ENCODE results near the gene POC1A.

The POC1A gene

DNA sequence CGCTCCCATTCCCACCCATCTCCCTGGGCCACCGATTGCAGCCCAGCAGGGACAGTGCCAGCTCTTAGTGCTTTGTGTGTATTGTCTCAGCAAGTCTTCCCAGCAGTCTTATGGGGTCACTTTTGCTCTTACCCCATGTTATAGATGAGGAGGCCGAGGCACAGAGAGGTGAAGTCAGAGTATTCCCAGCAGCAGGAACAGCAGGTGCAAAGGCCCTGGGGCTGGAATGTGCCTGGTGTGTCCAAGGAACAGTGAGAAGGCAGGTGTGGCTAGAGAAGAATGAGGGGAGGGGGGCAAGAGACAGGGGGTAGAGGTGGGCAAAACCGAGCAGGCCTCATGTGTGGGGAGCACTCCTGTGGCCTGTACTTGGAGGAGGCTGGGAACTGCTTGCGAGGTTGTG is 85.1 kb downstream of the POC1A start:
- H3K27me3 ChIP-seq (ENCODE audit: insufficient read depth, low read depth) = no peaks in the 10 kb centered on the region
- no peak overlapping the region for H3K27ac ChIP-seq
- no peak for TF ChIP-seq CTCF (conservative IDR thresholded peaks at IDR 0.05; ENCODE audit: low read depth, low read length)
- no peak overlapping the region for H3K4me3 ChIP-seq (IDR thresholded peaks at IDR 0.05; ENCODE audit: insufficient read depth, low read depth, low read length)
- H3K79me2 ChIP-seq (ENCODE audit: insufficient read depth, low read depth) = no peaks in the 10 kb centered on the region
- no peaks in the 10 kb centered on the region for H3K4me1 ChIP-seq (ENCODE audit: low read depth, poor library complexity, severe bottlenecking)
- H4K20me1 ChIP-seq (ENCODE audit: insufficient read depth) = no peaks in the 10 kb centered on the region
- no peak overlapping the region for H3K9ac ChIP-seq
- no peaks in the 10 kb centered on the region for H3K36me3 ChIP-seq (ENCODE audit: insufficient read depth)
- H3K4me2 ChIP-seq = no peak overlapping the region
- no peak overlapping the region for H2AFZ ChIP-seq (ENCODE audit: low read depth)

GRCh38 chr3:52068730-52069129 is 85.5 kb downstream of the POC1A start:
- H2AFZ ChIP-seq (ENCODE audit: low read depth) = no peak overlapping the region
- no peak overlapping the region for H3K9ac ChIP-seq
- no peaks in the 10 kb centered on the region for H3K36me3 ChIP-seq (ENCODE audit: insufficient read depth)
- no peak overlapping the region for H3K4me3 ChIP-seq (IDR thresholded peaks at IDR 0.05; ENCODE audit: insufficient read depth, low read depth, low read length)
- H4K20me1 ChIP-seq (ENCODE audit: insufficient read depth) = no peaks in the 10 kb centered on the region
- no peak for TF ChIP-seq CTCF (conservative IDR thresholded peaks at IDR 0.05; ENCODE audit: low read depth, low read length)
- no peak overlapping the region for H3K27ac ChIP-seq
- no peaks in the 10 kb centered on the region for H3K27me3 ChIP-seq (ENCODE audit: insufficient read depth, low read depth)
- no peaks in the 10 kb centered on the region for H3K79me2 ChIP-seq (ENCODE audit: insufficient read depth, low read depth)
- H3K4me2 ChIP-seq = no peak overlapping the region
- H3K4me1 ChIP-seq (ENCODE audit: low read depth, poor library complexity, severe bottlenecking) = no peaks in the 10 kb centered on the region

DNA sequence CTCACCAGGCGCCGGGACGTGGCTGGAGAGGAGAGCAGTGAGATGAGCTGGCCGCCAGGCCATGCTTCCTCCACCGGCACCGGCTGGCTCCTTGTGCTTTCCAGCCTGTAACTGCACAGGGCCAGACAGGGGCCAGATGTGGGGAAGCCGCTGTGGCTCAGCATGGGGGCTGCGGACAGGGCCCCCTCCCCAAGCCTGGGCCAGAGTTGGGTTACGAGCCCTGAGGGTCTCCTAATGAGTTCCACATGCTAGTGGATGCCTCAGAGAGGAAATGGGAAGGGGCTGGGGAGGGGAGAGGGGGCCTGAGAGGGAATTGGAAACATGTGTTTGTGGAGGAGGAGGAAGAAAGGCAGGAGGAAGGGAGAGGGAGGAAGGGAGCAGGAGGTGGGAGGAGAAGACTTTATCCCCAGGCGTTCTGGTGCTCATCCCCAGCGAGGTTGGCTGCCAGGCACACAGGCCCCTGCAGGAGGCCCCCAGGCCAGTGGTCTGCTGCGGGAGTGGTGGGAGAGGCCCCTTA is 86.1 kb downstream of the POC1A start:
- Histone ChIP-seq H3K4me1 (ENCODE audit: low read depth, poor library complexity, severe bottlenecking) (no peaks in the 10 kb centered on the region), H3K9ac (no peak overlapping the region), H3K27ac (no peak overlapping the region), H3K27me3 (ENCODE audit: insufficient read depth, low read depth) (no peaks in the 10 kb centered on the region), H3K4me3 (IDR thresholded peaks at IDR 0.05; ENCODE audit: insufficient read depth, low read depth, low read length) (no peak overlapping the region), H4K20me1 (ENCODE audit: insufficient read depth) (no peaks in the 10 kb centered on the region), H3K36me3 (ENCODE audit: insufficient read depth) (no peaks in the 10 kb centered on the region), H2AFZ (ENCODE audit: low read depth) (no peak overlapping the region), H3K79me2 (ENCODE audit: insufficient read depth, low read depth) (no peaks in the 10 kb centered on the region), H3K4me2 (no peak overlapping the region)
- no peak for TF ChIP-seq CTCF (conservative IDR thresholded peaks at IDR 0.05; ENCODE audit: low read depth, low read length)

GRCh38 chr3:52067526-52067925 is 86.7 kb downstream of the POC1A start:
- H3K9ac ChIP-seq = no peak overlapping the region
- no peaks in the 10 kb centered on the region for H4K20me1 ChIP-seq (ENCODE audit: insufficient read depth)
- H3K36me3 ChIP-seq (ENCODE audit: insufficient read depth) = no peaks in the 10 kb centered on the region
- no peak overlapping the region for H3K27ac ChIP-seq
- H3K4me1 ChIP-seq (ENCODE audit: low read depth, poor library complexity, severe bottlenecking) = no peaks in the 10 kb centered on the region
- H3K27me3 ChIP-seq (ENCODE audit: insufficient read depth, low read depth) = no peaks in the 10 kb centered on the region
- no peaks in the 10 kb centered on the region for H3K79me2 ChIP-seq (ENCODE audit: insufficient read depth, low read depth)
- H2AFZ ChIP-seq (ENCODE audit: low read depth) = no peak overlapping the region
- H3K4me2 ChIP-seq = no peak overlapping the region
- TF ChIP-seq CTCF (conservative IDR thresholded peaks at IDR 0.05; ENCODE audit: low read depth, low read length) = no peak
- no peak overlapping the region for H3K4me3 ChIP-seq (IDR thresholded peaks at IDR 0.05; ENCODE audit: insufficient read depth, low read depth, low read length)

Data from KMS-11 (cell line).